ENCODE measurements around the gene ITGB8.

GRCh38 chr7:20351901-20352300 lies 21.2 kb downstream of the ITGB8 start:
- no peak for TF ChIP-seq EZH2 (IDR thresholded peaks at IDR 0.05; ENCODE audit: borderline replicate concordance, low read depth, low read length, severe bottlenecking)
- no peak for TF ChIP-seq CTCF (IDR thresholded peaks at IDR 0.05; ENCODE audit: borderline replicate concordance, extremely low read depth, low read length, poor library complexity, severe bottlenecking)

Data from DND-41 (cell line).